Ecto neural progenitor cell (in vitro differentiated cells): Measurements from ENCODE around the gene ARHGEF19.

Experiments used
- DNase-seq: peaks from one replicate; pipeline ENCODE4 v3.0.0-alpha.2; 2018; ENCODE audit warnings: low spot score

ARHGEF19 gene

DNA sequence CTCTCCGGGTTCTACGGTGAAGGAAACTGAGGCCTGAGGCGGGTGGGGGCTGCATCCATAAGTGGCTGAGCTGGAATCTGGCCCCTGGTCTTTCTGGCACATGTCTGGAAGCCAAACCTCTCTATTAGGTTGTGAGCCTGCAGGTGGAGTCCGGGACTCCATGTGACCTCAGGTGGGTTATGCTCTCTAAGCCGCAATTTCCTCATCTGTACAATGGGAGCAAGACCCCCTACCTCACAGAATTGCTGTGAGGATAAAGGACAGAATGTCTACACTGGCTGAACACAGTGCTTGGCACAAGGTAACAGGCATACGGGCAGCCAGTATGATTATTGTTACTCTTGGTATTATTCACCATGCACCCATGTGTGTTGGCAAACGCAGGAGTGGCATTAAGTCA lies 63.3 kb downstream of the ARHGEF19 start:
- no peak for DNase-seq

- DNase-seq: no peak
Measured at GRCh38 chr1:16148329-16149092, 63.9 kb downstream of the ARHGEF19 start.
